Medulla oblongata (tissue), 1 donor: ENCODE data around the gene RAVER2.

ENCODE experiments used
- DNase-seq: peaks from one replicate; pipeline ENCODE4 v3.0.0-alpha.2; 2015; ENCODE audit errors: extremely low spot score

RAVER2 gene

DNA sequence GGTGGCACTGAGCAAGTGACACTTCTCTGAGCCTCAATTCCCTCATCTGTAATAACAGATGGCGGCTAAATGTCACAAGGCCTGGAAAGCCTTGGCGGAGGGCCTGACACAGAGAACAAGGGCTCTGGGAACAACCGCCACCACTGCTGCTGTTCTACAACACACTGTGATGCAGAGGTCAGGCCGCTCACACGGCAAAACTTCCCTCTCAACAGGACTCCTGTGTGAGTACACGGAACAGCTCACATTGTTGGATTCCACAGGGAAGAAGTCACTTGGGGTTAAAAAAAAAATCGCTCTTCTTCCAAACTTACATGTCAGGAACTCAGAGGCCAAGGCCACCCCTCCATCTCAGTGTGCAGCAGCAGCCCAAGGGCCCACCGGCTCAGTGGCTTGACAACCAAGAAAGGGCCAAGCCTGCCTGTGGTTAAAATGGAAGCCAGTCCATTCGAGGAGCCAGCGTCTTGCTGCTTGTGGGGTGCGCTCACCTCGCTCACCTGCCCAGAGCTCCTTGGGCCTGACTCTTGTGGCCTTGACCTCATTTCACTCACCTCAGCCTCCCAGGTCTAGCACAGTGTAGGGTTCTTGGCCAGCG is 101.1 kb downstream of the RAVER2 start:
- peak; percentile 33 for DNase-seq

DNA sequence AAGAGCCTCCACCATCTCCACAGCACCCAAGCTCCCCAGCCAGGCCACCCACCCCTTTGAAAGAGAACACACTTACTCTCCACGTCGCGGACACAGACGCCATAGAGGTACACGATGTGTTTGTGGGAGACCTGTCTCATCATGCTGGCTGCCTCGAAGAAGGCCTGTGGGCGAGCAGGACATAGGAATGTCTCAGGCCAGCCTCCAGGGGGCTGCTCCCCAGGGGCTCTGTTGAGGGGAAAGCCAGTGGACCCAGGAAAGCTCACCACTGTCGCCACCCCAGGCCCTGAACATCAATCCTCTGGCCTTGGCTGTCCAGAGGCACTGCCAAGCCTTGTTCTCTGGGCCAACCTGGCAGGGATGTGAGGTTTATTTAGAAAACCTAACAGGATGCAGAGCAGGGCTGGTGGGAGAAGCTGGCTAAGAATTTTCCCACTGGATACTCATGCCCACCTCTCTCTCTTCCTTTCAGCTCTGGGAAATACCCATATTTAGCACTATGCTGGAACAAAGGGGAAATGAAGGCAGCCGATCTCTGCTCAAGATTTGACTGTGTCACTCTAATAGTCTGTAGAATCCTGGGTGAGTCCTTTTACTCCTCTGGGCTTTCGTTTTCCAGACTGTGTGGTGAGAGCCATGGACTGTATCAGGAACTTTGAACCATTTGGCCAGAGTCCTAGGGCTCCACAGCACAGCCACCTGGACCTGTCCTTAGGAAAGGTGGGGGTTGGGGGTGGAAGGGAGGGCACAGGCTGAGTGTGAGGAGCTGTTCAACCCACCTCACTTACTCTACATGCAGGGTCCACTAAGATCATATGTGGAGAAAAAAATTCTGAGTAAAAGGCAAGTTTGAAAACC is 101.9 kb downstream of the RAVER2 start:
- DNase-seq, result peak; percentile 30

DNA sequence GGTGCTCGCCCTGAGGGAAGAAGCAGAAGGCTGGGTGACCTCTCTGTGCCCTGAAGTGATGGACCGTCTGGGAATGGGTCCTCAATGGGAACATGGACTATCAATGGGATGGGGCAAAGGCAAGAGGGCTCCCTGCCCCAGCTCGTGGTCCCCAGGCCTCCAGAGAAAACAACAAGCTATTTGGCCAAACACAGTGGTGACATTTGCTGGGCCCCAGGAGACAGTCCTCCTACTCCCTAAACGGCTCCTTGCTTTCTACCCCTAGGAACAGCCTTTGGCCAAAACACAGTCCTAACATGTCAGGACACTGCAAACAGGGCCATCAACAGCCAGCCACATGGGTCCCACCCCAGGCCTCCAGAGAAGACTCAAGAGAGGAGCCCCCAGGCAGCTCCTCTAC is 102.8 kb downstream of the RAVER2 start:
- no peak for DNase-seq

DNA sequence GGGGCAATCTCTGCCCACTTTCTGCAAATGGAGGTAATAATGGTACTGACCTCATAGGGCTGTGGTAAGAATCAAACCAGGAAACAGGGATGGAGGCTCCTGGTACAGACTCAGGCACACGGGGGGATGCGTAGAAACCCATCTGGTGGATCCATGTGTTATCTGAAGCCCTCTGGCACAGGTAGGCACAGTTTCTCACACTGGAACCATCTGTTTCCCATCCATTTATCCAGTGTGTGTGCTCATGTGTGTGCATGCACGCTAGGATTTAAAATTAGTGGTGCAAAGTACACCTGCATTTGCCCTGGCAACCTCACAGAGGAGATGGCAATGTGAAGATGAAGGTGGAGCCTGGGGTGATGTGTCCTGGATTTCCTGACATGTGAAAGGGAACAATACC is 103.3 kb downstream of the RAVER2 start:
- no peak for DNase-seq

DNA sequence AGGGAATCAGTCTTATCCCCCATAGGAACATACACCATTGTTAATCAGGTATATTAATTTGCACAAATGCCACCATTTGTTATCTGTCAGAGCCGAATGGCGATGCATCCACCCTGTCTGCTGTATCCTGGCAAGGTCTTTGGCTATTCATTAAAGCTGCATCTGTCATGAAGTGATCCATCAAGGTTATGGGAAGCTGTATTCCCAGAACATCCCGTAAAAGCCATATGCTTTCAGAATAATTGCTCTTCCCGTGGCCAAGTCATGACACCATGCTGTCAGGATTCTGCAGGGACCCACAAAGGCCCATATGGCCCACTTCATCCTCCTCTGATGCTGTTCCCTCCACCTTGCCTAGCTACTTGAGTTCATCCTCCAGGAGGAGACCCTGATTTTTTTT is 103.9 kb downstream of the RAVER2 start:
- DNase-seq, result no peak

DNA sequence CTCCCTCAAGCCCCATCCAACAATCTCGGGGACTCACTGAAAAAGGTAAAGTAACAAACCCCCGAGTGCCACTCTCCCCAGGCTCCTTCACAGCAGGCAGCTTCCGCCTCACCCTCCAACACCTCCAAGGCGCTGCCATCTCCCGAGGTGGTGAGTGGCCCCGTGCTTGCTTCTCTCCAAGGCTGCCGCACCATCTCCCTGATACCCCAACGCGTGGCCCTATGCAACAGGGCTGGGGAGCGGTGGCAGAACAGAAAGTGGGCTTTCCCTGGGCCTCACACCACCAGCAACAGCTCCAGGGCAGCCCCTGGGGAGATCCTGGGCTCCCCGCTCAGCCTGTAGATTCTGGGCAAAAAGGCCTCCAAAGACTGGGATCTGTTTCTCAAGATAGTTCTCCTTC is 105.1 kb downstream of the RAVER2 start:
- no peak for DNase-seq

DNA sequence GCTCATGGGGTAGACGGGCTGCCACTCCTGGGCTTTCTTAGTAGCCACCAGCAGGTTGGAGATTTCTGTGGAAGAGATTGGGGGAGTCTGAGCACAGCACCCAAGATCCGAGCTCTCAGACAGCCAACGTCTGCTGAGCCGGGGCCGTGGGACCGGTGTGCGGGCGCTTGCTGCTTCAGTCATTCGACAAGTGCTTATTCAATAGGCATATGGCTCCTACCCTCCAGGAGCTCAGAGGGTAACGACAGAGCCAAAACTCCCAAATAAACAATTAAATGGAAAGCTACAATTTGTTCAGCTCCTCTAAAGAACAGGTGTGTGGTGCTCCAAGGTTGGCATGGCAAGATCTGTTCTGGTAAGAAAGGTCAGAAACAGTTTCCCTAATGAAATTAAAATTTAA is 106.0 kb downstream of the RAVER2 start:
- DNase-seq, result no peak

DNA sequence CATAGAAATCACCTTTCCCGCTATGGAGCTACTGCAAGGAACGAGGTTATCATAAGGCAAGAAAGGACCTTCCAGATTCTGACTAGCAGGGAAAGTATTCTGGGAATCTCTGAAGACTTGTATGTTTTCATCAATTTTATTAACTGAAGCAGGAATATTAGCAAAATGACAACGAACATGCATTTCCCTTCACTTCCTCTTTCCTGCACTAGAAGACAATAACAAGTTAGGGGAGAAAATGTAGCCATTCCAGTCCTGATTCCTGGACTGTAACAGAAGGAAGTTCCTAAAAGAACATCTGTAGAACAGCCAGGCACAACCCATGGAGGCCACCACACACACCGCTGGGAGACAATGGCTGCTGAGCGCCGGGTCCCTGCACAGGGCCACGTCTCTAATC is 106.8 kb downstream of the RAVER2 start:
- DNase-seq, result no peak

DNA sequence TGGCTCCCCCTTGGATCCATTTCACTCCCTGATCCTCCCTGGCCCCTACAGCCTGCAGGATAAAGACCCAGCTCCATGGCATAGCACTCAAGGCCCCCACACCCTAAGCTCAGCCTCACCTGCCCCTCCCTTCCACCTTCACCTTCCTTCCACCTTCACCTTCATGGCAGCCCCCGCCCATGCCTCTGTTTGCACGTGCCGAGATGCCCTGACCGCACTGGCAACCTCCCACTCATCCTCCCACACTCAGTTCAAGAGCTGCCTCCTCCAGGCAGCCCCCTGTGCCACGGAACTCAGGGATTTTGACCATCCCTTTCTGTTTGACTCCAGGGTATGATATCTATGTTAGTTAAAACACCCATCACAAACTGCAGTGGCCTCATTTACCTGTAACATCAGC is 109.8 kb downstream of the RAVER2 start:
- no peak for DNase-seq

DNA sequence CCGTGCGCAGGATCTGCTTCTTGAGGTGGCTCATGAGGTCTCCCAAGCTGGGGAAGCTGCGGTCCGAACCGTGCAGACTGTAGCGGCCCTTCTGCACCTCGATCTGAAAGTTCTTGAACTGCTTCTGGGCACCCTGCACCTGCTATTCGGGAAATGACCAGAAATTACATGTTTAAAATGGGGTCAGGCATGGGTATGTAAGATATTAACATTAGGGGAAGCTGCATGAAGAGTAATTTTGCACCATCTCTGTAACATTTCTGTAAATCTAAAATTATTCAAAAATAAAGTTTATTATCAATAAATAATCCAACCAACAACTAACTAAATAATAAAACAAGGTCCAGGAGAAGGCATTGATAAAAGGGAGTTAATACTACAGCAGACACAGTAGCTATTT is 110.7 kb downstream of the RAVER2 start:
- no peak for DNase-seq

DNA sequence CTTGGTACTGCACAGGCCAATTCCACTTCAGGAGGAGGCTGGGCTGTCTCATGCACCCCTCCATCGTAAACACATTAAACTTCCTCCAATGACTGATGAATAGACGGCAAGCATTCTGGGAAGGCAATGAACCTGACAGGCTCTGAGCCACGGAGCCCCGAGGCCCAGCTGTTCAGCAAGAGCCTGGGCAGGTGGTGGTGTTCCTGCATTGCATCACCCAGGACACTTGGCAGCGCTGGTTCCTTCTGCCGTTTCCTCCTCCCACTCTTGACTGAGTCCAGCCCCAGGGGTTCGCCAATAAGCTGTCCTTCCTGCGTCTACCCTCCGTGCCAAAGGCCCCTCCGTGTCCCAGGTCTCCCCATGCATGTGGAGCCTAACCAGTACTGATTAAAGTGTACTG is 111.7 kb downstream of the RAVER2 start:
- no peak for DNase-seq

DNA sequence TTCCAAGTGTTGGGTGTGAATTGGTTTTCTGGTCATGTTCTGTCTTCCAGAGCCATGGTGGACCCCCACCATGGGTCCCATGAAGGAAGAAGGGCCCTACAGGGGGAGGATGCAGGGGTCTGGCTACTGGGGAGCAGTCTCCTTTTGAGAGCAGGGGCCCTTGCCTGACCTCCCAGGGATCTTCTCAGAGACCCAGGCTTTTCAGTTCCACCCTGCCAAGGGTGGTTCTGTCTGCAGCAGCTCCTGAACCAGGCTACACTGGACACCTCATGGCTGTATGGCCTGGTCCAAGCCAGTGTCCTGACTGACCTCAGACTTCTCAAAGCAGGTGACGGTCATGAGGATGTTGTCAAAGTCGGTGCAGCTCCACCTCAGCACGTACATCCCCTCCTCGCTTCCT is 112.5 kb downstream of the RAVER2 start:
- DNase-seq, result no peak

DNA sequence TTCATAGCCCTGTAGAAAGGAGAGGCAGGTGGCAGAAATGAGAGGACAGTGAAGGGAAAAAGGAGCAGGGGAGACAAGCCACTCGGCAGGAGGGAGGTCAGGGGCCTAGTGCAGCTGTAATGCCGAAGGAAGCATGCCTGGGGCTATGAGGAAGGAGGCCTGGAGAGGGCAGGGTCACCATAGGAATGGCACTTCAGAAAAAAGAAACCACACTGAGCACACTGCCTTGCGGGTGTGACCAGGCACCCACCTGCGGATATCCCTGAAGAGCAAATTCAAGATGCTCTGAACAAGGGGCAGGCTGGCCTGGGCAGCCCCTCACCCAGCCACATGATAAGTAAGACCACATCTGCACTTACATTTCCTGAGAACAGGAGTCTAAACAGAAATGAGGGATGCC is 116.7 kb downstream of the RAVER2 start:
- DNase-seq, result no peak

DNA sequence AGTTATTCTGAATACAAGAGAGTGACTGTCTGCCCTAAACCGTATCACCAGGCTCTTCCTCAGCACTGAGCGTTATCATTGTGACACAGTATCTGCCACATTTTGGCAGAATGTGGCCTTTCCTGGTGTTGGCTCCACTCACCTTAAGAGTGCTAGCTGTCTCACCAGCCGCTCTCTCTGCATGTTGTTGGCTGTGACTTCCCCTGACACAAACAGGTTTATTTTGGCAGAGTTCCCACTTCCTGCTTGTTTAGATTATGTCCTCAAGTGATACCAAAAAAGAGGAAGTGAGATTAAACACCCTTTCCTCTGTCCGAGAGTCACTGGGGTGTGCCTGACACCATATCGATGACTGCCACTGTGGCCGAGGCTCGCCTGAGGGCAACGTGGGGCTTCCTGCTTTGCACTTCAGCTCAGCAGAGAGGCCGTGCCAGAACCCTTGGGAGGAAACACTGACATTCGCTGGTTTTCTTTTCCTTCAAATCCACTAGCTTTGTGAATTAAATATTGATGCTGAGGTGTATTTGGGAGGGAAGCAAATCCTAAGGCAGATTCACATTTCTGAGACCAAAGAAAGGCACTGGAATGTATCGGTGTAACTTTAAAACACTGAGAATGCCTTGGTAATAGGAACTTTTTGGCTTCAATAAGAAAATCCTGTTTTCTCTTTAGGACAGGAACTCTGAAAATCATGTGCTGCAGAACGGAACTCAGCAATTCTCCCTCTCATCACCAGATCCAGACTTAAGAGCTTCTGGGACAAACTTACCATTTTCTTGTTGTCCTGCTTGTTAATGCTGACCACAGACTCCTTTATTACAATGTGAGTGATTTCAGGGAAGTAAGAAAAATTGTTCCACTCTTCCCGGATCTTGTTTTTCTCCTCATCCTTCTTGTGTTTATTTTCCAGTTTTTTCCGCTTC is 119.4 kb downstream of the RAVER2 start:
- peak; percentile 81 for DNase-seq

DNA sequence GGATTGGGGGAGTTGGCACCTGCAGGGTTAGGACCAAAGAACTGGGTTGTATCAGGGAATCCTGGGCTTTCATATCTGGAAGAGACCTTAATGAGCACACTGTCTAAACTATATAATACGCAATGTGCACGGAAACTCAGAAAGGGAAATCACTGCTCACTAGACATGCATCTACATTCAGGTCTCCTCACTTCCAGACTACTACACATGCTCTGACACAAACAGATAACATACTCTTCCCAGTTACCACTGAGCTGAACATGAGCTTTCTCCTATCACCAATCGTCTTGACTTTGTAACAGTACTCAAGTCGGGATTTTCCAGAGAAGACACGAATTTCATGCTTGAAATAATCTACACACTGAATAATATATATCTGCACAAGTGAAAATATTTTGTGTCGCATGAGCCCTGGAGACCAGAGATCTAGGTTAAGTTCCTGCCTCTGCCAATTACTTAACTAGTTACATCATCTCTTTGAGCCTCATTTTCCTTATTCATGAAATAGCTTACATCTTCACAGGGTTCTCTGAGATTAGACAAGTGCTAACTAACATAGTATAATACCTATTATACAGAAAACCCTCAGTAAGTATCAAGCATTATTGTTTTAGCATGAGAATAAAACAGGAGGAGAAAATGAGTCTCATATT is 120.4 kb downstream of the RAVER2 start:
- no peak for DNase-seq

DNA sequence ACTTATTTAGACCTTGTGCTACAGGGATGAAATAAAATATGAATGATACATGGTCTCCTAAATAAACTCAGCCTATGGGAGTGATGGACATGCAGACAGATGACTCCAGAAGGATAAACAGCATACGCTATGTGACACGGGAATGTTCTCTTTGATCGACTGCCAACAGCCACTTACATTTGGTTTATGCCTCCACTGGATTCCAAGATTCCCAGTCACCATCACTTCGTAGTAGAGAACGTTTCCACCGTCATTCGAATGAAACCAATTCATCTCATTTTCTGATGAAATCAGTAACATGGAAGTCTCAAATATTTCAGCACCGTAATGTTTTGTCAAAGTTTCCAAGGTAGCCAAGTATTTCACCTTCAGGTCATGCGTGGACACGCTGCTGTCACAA is 121.8 kb downstream of the RAVER2 start:
- no peak for DNase-seq

DNA sequence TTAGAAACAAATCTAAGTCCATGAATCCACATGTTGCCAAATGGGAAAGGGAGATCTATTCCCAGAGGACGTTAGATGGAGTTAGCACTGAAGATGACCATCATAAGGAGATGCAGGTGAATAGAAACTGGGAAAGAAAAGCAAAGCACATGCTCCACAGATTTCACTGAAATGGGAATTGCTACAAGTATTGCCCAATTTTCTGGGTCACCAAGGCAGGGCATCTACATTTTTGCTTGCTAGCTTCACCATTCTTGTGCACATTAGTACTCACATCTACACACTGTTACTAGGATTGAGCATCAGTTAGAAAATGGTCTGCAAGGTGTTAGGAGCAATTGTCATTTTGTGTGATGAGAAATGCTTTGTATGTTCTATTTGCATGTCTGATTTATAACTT is 122.4 kb downstream of the RAVER2 start:
- no peak for DNase-seq

DNA sequence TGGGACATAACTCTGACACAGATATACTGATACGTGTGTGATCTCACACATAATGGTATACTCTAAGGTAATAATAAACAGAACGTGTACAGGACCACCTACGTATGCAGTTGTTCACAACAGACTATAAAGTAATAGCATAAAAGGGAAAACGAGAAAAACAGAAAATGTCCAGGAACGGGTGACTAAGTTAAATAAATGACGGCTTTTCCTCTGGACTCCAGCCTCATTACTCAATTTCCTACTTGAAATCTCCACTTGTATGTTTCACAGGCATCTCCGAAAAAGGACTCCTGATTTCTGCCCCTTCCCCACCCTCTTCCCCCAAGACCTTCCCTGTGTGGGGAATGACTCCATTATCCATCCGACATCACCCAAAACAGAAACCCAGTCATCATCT is 126.4 kb downstream of the RAVER2 start:
- DNase-seq, result no peak

DNA sequence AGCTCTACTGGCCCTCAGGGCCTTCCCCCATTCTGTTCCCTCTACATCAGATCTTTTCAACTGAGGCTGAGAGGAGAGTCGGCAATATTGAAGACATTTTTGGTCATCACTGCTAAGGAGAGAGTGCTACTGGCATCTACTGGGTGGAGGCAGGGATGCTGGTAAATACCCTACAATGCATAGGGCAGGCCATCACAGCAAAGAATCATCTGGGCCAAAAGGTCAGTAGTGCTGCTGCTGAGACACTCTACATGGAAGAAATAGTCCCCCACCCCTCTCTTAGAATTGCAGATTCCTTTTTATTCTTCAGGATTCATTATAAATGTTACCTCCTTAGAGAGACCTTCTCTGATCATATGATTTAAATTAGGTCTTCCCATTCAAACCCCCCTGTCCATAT is 127.2 kb downstream of the RAVER2 start:
- DNase-seq, result no peak

DNA sequence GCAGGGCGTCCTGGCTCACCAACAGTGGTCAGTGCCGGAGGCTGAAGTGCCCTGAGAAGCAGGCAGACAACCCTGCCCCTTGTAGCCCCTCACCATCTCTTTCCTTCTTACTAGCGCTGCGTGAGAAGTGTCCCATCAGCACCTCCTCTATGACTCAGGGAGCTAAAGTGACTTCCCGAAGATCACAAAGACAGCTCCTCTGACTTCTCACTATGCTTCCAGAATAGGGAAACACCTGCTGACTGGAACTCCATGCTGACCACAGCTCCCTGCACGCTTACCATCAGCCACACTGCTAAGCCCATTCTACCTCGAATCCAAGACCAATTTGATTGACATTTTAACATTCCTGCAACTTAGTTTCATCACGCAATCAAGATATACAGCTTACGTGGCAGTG is 128.7 kb downstream of the RAVER2 start:
- DNase-seq, result no peak

DNA sequence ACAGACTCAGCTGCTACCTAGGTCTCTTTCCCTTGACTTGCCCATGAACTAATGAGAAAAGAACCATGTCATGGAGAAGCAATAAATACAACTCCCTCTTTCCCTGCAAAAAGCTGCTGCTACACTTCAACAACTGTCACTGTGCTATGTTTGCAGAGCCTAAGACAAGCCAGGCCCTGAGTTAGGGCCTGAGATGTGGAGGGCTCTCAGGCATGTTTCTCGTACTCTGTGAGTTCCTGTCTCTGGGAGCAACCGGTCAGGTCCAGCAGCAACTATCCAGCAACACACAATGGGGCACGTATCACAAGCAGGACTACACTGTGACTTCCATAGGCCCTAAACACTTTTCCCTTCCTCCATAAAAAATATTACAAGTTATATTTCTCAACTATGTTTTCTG is 129.8 kb downstream of the RAVER2 start:
- DNase-seq, result no peak

DNA sequence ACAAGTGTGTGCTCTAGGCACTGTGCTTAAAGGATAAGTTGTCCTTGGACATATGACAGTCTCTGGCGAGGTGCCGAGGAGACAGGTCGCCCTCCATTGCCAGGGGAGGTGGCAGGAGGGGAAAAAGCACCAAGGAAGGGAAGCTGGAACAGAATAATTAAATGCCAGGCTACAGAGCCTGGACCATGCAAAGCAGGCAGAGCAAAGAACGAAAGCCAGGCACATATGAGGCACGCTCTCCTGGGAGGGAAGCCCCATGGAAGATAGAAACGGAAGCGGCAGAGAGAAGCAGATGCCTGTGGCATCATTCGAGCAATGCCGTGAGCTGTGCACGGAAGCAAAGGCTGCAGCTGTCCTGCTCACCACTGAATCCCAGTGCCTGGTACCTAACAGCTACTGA is 130.2 kb downstream of the RAVER2 start:
- DNase-seq, result no peak
